MV-4-11 (cell line): ENCODE results near the gene SOX13.
"Not testable (repeated sequence)": the region's sequence is repeated elsewhere in the genome, so short reads cannot be mapped to it uniquely, and the experiment has no call there.

ENCODE experiments used
- DNase-seq: peaks from one replicate; lab custom pipeline; 2025; lab: John Stamatoyannopoulos, UW

SOX13 gene

DNA sequence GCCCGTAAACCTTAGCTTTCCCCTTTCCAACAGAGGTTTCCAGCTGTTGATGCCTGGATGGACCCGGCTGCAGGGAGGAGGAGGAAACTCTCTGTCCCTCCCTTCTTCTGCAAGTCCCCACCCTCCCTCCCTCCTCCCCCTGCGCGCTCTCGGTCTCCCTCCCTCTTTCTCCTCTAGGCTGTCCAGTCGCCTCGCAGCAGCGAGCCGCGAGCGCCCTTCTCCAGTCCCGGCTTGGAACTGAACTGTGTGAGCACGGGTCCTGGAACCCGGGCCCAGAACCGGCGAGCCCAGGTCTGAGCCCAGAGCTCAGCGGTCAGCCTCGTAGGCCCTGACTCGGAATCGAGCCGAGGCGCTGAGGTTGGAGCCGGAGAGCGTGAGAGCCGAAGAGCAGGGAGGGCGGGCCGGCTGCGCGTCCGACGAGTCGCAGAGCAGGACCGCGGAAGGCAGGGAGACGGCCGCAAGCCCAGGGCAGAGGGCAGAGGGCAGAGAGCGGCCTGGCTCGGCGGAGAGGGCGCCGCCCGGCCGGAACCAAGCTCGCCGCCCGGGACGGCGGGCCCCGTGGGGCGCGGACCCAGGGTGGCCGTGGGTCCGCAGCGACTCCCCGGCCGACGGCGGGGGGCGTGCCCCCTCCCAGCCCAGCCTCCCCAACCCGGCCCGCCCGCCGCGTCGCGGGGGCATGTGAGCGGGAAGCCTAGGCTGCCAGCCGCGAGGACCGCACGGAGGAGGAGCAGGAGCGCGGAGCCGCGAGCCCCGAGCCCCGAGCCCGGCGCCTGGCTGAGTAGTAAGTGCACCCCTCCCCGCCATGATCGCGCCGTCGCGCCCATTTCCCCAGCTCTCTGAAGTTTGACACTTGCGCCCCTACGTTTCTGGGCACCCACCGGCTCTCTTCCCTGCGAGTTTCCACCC lies at the start of gene SOX13:
SOX13 (plus strand) TSS at position 185 of the 906 bp plus-strand sequence. CDS start 39,801 bp downstream, outside the sequence.
- peak; percentile 64 for DNase-seq

DNA sequence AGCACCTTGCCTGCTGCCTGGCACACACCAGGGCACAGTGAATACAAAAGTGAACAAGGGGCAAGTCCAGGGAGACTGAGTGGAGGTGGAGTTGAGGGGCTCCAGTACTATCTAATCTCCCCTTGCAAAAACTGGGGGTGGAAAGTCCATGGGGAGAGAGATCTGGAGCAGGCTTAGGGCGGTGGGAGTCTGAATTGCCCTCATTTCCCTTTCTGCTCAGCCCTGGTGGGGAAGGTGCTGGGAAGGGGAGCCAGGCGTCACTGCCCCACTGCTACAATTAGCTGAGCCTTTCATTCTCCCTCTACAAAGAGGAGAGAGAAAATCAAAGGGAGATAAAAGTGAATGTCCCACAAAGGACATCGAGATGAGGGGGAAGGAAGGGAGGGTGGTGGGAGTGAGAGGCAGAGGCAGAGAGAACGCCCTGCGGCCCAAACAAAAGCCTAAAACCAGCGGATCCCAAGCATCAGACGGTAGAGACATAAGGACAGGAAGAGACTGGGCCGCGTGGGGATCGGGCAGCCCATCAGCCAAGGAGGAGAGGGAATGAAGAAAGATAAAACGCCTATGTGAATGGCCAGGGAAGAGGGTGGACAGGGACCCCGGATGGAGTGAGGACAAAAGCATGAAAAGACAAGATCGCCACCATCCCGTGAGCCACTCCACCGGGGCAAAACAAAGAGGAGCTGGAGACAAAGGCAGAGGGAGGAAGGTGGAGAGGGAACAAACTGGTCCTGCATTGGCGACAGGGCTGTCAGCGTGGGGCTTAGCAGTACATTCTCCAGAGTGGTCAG lies 46.8 kb upstream of the SOX13 start:
- no peak for DNase-seq

DNA sequence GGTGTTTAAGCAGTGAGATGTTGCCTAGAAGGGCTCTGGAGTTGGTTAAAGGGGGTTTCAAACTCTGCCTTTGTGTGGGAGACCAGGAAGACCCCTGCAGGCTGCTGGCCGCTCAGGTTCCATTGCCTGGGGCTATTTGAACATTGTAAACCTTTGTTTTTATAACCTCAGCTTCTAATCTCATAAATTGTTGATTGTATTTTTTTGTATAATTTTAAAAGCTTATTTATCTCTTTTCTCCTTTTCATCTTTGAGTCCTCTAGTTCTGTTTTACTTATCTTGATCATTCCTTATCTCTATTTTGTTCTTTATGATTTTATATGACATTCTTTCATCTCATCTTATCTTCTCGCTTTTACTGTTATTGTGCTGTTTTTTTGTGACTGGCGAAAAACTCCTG lies 45.5 kb upstream of the SOX13 start:
- no peak for DNase-seq

DNA sequence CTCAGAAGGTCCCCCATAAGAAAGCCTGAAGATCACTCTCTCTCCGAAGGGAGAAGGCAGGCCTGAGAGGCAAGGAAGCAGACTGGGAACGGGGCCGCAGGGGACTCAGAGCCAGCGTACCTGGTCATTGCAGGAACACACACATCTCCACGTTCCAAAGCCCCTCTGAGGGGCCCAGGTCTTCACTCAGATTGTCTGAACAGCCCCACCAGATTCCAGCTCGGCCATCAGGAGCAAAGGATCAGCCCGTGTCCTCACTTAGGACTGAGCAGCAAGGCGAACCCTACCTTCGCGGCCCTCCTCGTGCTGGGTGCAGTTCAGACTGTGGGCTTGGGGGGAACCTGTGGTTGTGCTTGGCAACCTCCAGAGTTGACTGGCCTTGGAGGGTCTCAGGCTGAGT lies 43.9 kb upstream of the SOX13 start:
- no peak for DNase-seq

DNA sequence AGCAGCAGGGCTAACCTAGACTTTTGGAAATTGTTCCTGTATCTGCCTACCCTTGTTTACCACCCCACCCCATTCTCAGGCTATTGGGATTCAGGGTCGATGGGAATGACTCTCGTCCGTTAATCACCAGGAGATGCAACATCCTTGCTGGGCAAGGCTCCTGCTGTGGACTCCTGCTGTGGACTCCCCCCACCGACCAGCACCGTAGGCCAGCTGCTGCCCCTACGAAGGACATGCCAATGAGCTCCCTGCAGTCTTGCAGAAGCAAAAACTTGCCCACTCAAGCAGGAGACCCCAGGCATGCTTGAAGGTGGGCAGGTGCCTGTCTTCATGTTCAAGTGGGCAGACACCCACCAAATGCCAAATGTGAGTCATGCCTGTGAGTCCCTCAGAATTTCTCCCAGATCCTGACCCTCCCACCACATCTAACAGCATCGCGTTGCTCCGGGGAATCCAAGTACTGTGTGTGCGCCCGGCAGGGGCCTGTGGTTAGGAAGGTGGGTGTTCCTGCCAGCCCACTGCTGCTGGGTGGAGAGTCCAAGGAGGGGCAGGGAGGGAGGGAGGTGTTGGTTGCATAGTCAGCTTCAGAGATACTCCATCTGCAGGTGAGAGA lies 41.7 kb upstream of the SOX13 start:
- no peak for DNase-seq

DNA sequence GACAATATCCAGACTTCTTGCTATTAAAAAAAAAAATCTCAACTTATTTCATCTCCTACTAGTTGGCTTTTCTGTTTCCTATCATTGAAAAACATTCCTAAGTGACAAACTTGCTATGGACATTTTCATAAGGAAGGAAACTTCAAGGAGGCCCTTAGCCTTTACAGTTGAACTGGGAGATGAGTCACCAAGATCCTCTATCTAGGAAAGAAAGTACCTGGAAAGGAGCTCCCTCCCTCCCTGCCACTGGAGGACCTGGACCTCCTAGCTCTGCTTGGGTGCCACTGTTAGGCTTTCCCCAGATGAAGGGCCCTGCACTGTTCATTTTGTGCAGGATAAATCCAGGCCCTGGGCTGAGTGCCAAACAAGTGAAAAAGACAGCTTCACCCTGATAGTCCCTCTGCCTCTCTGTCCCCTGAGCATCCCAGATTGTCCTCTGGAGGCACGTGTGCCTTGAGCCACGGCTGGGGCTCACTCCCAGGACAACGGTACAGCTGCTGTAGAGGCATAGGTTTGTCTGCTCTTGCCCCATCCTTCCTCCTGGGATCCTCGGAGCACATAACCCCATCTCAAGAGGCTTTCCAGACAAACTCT lies 40.2 kb upstream of the SOX13 start:
- no peak for DNase-seq

DNA sequence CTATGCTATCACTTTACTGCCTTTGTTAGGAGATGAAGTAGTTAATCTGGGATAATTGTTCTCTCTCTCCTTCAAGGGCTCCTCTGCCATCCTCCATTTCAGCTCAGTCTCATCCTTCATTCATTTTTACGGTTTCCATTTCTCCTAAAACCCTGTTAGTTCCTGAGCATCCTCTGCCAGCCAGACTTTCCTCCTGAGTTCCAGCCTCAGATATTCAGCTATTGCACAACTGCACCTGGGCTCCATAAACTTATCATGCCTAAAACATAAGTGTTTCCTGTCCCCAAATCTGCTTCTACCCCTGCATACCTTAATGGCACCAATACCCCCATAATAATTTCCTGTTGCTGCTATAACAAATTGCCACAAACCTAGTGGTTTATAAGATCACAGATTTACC lies 39.6 kb upstream of the SOX13 start:
- no peak for DNase-seq

DNA sequence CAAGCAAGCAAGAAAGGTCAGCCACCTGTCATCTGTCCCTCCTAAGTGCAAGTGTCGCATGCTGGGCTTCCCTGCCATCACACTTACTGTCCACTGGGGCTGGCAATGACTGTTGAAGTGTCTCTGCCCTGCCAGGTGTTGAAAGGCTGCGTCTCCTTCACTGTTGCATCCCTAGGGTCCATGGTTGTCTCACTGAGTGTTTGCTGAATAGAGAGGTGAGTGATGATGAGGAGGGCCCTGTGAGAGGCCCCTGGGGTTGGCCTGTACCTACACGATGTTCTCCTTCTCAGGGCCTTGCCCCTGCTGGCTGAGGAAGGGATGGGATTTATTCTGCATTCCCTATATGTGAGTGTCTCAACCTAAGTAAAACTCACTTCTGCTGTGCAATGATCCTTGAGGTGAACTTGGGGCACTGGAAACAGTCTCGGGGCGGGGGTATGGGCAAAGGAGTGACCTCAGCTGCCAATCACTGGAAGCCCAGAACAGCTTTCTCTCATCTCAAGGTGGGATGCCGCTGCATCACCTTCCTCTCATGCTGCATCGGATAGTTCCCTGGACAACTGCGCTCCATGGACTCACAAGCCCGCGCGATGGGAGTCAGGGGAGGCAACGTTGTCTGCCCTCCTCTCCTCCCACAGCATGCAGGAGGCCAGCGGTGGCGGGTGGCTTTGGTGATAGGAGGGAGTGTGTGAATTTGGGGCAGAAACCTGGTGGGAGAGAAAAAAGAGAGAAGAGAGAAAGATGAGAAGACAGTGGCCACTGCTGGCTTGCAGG lies 35.8 kb upstream of the SOX13 start:
- no peak for DNase-seq

DNA sequence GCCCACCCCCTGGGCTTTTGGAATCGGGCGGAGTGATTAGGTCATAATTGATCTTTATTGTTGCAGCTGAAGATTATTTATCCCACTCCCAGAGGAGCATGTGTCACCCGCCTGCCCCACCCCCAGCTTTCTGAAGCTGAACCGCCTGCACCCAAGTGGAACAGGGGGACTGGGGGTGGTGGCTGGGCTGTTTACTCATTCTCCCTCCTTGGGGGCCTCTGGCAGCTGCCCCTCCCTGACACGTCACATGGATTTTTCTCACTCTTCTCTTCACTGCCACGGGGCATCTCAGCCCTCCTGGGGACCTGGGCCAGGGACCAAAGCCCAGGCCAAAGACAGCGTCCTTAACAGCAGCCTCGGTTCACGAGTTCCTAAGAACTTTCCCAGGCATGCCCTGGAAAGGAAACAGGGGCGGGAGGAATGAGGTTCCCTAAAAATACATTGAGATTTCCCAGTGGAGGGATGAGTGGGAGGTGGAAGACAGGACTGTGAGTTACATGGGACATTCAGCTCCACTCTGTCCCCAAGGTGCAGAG lies 31.6 kb upstream of the SOX13 start:
- no peak for DNase-seq

DNA sequence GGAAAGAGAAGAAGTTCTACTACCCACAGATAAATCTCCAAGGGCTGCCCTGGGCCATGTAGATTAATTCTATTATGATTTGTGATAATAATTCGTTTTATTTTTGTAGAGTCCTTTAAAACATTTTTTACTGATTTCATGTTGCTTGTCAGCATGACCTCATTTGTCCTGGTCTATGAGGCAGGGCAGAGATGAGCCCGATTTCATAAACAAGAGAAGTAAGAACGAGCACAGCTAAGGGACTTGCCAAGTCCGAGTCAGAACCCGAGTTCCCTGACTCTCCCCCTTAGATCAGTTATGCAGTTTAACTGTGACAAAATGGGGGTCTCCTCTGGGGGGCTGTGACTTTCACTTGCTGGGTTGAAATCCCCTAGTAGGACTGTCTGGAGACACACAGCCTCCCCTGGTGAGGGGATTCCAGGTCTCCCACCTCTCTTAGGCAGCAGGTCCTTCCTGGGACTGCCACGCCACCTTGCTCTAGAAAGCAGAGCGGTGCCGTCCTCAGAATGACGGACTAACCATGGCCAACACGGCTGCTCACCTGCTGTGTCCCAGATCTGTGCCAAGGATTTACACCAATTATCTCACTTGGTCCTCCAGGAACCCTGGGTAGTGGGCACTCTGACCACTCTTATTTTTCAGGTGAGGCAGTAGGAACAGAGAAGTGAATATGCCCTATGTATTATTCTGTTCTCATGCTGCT lies 31.0 kb upstream of the SOX13 start:
- no peak for DNase-seq

DNA sequence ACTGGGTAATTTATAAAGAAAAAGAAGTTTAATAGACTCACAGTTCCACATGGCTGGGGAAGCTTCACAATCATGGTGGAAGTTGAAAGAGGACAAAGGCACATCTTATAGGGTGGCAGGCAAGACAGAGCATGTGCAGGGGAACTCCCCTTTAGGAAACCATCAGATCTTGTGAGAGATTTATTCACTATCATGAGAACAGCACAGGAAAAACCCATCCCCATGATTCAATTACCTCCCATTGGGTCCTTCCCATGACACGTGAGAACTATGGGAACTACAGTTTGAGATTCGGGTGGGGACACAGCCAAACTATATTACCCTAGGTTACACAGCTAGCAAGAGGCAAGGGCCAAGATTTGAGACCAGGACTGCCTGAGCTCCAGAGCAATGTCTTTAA lies 30.4 kb upstream of the SOX13 start:
- no peak for DNase-seq

DNA sequence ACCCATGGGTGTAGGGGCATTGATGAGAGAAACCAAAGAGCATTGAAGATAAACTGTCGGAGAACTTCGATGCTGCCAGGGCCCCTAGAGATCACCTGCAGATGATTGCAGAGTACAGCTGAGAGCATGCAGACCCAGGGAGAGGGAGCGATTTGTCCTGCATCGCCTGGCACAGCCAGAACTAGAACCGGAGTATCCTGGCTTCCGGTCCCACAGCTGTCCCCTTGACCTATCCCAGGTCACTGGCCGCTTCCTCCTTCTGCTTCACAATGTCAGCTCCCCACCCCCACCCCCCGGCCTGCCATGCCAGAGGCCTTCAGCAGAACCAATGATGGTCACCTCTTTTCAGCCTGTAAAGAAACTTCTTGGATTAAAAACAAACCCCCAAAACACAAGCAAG lies 29.2 kb upstream of the SOX13 start:
- no peak for DNase-seq

DNA sequence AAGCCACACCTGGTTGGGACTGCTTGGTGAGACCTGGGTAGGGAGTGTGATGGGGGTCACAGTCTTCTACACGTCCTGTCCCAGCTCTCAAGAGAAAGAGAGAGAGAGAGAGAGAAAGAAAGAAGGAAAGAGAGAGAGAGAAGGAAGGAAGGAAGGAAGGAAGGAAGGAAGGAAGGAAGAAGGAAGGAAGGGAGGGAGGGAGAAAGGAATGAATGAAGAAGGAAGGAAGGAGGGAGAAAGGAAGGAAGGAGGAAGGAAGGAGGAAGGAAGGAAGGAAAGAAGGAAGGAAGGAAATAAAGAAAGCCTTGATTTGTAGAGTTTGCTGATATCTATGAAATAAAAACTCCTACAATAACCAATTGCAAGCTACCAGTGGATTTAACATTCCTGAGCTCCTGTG lies 28.5 kb upstream of the SOX13 start:
- no peak for DNase-seq

DNA sequence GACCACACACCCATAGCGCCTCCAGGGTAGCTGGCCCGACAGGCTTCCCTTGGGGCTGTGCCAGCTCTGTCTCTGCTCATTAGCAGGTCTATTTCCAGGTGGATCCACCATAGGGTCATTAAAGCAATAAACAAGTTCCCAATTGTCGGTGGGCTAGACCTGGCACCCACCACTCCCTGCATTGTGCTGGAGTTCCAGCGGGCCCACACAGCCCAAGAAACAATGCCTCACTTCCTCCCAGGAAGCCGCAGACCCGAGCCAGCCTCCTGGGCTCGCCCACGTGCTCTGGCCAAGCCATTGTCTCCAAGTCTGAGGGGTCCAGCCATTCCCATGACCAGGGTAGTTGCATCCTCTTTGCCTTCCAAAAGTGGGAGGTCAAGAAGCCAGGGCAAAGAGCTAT lies 27.5 kb upstream of the SOX13 start:
- no peak for DNase-seq

DNA sequence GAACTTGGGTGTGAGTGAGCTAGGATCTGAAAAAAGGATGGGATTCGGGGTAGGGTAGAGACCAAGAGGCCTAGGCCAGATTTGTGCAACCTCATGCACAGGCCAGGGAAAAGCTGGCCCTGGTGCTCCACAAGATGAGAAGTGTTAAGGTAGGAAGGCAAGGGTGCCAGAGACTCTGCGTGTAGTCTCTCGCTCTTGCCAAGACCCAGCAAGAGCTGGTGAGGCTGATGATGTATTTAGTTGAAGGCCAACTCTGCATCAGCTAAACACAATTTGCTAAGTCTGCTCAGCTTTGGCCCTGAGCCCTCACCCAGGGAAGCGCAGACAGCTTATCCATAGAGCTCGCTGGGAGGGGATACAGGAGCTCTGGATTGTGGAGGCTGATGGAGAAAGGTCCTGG lies 26.6 kb upstream of the SOX13 start:
- DNase-seq = no peak

DNA sequence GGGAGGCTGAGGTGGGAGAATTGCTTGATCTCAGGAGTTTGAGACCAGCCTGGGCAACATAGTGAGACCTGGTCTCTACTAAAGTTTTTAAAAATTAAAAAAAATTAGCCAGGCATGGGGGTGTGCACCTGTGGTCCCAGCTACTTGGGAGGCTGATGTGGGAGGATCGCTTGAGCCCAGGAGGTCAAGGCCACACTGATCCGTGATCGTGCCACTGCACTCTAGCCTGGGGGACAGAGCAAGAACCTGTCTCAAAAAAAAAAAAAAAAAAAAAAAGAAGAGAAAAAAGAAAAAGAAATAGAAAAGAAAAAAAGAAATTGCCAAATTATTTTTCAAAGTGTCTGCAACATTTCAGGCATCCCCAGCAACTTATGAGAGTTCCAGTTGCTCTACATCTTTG lies 24.1 kb upstream of the SOX13 start:
- DNase-seq = not testable (repeated sequence)

DNA sequence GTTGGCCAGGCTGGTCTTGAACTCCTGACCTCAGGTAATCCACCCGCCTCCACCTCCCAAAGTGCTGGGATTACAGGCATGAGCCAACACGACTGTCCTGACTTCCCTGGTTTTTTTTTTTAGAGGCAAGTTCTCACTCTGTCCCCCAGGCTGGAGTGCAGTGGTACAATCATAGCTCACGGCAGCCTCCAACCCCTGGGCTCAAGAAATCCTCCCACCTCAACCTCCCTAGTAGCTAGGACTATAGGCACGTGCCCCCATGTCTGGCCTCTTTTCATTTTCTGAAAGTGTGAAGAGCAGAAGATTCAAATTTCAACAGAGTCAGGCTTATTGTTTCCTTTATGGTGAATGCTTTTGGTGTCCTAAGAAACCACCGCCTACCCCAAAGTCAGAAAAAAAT lies 21.7 kb upstream of the SOX13 start:
- DNase-seq = no peak

DNA sequence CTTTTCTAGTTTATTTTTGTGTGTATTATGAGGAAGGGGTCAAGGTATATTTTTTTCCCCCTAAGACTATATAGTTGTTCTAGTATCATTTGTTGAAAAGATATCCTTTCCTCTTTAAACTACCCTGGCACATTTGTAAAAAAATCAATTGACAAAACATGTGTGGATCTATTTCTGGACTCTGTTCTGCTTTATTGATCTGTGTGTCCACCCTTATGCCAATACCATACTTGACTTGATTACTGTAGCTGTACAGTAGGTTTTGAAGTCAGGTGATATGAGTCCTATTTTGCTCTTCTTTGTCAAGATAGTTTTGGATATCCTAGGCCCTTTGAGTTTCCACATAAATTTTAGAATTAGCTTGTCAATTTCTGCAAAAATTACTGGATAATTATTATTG lies 21.2 kb upstream of the SOX13 start:
- no peak for DNase-seq

DNA sequence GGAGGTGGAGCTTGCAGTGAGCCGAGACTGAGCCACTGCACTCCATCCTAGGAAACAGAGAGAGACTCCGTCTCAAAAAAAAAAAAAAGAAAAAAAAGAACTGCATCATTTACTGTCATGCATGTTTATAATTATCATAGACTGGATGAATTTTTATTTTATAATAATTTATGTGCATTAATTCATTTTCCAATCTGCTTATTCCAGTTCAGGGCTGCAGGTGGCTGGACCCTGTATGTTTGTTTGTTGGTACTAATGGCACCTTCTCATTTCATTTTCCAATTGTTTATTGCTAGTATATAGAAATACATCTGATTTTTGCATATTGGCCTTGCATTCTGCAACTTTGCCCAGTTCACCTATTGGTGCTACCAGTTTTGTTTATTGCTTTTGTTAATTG lies 19.0 kb upstream of the SOX13 start:
- DNase-seq = no peak

DNA sequence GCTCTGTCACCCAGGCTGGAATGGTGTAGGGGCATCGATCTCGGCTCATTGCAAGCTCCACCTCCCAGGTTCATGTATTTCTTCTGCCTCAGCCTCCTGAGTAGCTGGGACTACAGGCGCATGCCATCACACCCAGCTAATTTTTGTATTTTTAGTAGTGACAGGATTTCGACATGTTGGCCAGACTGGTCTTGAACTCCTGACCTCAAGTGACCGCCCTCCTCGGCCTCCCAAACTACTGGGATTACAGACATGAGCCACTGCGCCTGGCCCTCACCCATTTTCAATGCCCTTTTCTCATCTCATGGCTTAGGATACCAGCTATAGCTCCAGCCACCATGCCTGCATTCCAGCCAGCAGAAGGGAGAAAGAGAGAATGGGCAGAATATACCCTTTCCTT lies 12.9 kb upstream of the SOX13 start:
- DNase-seq = no peak

DNA sequence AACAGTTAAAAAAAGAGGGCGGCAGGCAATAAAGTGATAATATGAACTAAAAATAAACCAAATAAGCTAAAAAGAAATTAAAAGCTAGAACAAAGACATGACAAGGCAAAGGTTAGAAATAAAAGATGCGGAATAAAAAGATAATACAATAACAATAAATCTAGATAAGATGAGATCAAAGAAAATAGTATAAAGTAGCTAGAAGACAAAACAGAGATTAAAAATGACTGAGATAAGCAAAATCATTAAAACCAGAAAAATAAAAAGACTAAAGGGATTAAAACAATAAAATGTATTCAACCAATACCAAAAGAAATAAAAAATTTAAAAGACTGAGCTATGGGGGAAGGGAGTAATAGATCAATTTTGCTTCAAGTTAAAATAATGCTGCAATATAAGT lies 10.8 kb upstream of the SOX13 start:
- no peak for DNase-seq
